ENCODE data around the gene NGDN.

The NGDN gene

DNA sequence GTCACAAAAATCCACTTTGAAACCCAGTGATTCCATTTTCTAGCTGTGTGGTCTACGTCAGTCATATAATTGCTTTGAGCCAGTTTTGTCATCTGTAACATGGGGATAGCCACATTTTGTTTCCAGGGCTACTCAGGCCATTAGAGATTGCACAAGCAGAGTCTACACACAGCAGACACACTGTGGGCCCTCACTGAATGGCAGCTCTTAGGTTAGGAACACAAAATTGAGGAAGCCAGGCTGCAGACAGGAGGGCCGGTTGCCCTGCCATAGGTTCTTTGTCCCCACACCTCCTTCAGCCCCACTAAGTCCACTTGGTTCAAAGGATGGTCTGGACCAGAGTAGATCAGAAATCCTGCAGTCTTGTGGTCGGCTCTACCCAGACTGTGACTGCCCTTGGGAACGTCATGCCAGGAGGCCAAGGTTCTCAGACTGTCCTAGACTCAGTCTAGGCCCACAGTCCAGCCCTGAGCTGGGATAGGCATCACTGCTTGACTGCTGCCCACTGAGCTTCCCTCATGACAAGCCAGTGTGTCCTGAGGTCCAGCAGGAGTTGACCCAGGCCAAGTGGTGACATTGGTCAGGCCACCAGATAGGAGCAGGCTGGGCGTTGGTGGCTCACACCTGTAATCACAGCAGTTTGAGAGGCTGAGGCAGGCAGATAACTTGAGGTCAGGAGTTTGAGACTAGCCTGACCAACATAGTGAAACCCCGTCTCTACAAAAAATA lies 30.2 kb upstream of the NGDN start:
- CTCF ChIA-PET = interaction anchor here (0.6 to 0.7 kb wide), 2 partner anchors 59 to 104 kb away, joined by 3 read pairs; no protein-coding TSS in a partner anchor
- no peak for DNase-seq (ENCODE audit: low spot score)
- POLR2A ChIA-PET (ENCODE audit: low non-redundant PET) = no interaction called here
- TF ChIP-seq, protein P1, sequence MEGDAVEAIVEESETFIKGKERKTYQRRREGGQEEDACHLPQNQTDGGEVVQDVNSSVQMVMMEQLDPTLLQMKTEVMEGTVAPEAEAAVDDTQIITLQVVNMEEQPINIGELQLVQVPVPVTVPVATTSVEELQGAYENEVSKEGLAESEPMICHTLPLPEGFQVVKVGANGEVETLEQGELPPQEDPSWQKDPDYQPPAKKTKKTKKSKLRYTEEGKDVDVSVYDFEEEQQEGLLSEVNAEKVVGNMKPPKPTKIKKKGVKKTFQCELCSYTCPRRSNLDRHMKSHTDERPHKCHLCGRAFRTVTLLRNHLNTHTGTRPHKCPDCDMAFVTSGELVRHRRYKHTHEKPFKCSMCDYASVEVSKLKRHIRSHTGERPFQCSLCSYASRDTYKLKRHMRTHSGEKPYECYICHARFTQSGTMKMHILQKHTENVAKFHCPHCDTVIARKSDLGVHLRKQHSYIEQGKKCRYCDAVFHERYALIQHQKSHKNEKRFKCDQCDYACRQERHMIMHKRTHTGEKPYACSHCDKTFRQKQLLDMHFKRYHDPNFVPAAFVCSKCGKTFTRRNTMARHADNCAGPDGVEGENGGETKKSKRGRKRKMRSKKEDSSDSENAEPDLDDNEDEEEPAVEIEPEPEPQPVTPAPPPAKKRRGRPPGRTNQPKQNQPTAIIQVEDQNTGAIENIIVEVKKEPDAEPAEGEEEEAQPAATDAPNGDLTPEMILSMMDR (conservative IDR thresholded peaks at IDR 0.05; ENCODE audit: low read depth) = no peak
- H3K27ac ChIP-seq = no peak overlapping the region

DNA sequence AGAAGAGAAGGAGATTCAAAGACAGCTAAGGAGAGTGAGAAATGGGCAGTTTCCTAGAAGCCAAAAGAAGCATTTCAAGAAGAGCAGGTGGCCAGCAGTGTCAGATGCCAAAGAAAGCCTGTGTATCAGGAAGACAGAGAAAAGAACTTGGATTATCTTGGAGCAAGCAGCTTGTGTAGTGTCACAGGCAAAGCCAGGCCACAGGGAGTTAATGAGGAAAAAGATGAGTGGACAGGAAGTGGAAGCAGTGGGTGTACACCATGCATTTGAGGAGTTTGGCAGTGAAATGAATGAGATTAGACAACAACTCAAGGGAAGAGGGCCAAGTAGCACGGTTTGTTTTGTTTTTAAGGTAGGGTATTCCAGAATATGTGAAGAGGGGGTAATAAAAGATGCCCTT lies 28.4 kb upstream of the NGDN start:
- ChIA-PET POLR2A (ENCODE audit: low non-redundant PET) (no interaction called here), CTCF (no interaction called here)
- H3K27ac ChIP-seq = no peak overlapping the region
- TF ChIP-seq, protein P1 (conservative IDR thresholded peaks at IDR 0.05; ENCODE audit: low read depth) = no peak
- no peak for DNase-seq (ENCODE audit: low spot score)

DNA sequence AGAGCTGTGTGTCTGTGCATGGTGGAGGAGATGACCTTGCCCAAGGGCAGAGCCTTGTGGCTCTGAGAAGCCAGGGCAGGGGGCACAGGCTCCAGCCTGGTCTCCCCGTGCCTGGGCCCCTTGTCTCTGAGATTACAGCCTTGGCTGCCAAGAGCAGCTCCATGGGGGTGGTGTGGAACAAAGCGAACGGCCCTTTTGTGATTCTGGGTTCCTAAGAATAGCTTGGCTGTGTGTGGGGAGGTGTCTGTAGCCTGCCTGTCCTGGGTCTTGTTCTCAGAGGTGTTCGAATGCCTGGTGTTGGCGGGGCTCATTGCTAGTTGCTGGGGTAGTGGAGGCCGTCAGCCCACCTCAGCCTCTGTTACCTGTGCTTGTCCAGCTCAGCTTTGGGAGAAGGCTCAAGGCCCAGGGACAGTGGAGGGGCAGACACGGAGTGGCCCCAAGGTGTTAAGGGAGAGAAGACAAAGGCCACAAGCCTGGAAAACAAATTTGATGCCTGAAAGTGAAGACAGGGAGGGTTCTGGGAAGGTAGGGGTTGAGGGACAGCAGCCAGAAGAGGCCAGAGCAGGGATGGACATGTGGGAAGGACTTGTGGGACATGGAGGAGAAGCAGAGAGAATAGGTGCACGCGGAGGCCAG lies 26.7 kb upstream of the NGDN start:
- ChIA-PET CTCF (no interaction called here), POLR2A (ENCODE audit: low non-redundant PET) (no interaction called here)
- DNase-seq (ENCODE audit: low spot score) = no peak
- TF ChIP-seq, protein P1 (conservative IDR thresholded peaks at IDR 0.05; ENCODE audit: low read depth) = no peak
- H3K27ac ChIP-seq = no peak overlapping the region

DNA sequence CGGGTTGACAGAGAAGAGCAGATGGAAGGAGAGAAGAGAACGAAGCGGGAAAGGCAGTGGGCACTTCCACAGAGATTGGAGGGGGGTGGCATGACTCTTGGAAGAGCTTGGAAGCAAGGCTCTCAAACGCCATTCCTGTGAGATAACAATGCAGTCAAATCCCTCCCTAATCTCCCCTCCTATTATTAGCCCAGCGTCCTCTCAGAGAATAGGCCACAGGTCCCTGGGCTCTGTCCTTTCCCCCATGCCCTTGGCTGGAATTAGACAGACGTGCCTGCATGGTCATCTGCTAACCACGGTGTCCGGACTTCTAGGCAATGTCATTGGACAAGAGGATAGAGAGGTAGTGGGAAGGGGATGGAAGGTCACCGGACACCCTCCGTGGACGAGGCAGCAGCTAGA lies 26.1 kb upstream of the NGDN start:
- ChIA-PET POLR2A (ENCODE audit: low non-redundant PET) (no interaction called here), CTCF (interaction anchor here (0.6 kb wide), 1 partner anchor 993 kb away, joined by 3 read pairs; no protein-coding TSS in a partner anchor)
- no peak overlapping the region for H3K27ac ChIP-seq
- TF ChIP-seq, protein P1 (conservative IDR thresholded peaks at IDR 0.05; ENCODE audit: low read depth) = no peak
- DNase-seq (ENCODE audit: low spot score) = no peak

DNA sequence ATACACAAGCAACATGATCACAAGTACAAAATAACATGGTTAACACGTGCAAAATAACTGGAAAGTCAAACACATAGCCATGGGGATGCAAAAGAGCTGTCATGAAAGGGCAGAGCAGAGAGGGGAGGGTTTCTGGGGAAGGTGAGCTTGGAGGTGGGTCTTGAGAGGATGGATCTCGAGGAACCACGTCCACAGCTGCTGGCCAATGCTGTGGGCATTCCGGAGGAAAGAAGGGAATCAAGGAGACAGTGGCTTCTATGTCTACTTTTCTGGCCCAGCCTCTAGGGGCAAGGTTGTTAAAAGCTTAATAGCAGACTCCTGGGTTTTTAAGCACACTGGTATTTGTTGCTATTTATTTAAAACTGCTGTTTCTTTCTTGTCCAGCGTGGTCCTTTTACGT lies 25.6 kb upstream of the NGDN start:
- TF ChIP-seq, protein P1 (conservative IDR thresholded peaks at IDR 0.05; ENCODE audit: low read depth) = no peak
- DNase-seq (ENCODE audit: low spot score) = no peak
- no peak overlapping the region for H3K27ac ChIP-seq
- POLR2A ChIA-PET (ENCODE audit: low non-redundant PET) = no interaction called here
- CTCF ChIA-PET = interaction anchor here (0.5 to 0.6 kb wide), 3 partner anchors 35 to 993 kb away, joined by 3 to 5 read pairs (median 3); no protein-coding TSS in a partner anchor

DNA sequence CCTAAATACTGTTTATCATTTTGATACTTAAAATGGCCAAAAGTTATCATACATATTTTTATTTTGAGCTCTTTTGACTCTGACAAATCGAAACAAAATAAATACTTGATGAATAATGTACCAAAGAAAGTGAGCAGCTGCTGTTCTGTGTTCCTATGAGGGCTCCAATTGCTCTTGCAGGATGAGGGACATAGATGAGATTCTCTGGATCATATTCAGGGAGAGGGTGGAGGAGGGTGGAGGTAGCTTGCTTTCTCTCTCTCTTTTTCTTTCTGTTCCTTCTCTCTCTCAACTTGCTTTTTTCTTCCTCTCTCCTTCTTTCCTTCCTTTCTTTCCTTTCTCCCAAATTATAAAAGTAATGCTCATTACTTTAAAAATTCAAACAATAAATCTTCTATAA lies 25.2 kb upstream of the NGDN start:
- DNase-seq (ENCODE audit: low spot score) = no peak
- TF ChIP-seq, protein P1 (conservative IDR thresholded peaks at IDR 0.05; ENCODE audit: low read depth) = no peak
- ChIA-PET CTCF (interaction anchor here (0.5 to 0.6 kb wide), 2 partner anchors 34 to 84 kb away, joined by 3 to 5 read pairs; no protein-coding TSS in a partner anchor), POLR2A (ENCODE audit: low non-redundant PET) (no interaction called here)
- H3K27ac ChIP-seq = no peak overlapping the region

All from RWPE1 (cell line).